Colonic mucosa (tissue), 4 donors: ENCODE results near the gene PRKCH. TPM values are rescaled to one million over a fixed set of nuclear protein-coding genes. Genes with fewer than 3 reads are reported as not detected.
A peak's percentile ranks its signal among the peaks of the same experiment; 100 is the strongest.

Source experiments
- DNase-seq: peaks from one replicate; pipeline ENCODE4 v3.0.0-alpha.2; 2020
- H3K27ac ChIP-seq: fragments of 200-600 bp; one replicate; pipeline ENCODE4 v1.8.0; 2021
- H3K27me3 ChIP-seq: fragments of 200-600 bp; one replicate; pipeline ENCODE4 v1.8.0; 2021
- H3K36me3 ChIP-seq: fragments of 200-600 bp; one replicate; pipeline ENCODE4 v1.8.0; 2021
- H3K4me1 ChIP-seq: fragments of 200-600 bp; one replicate; pipeline ENCODE4 v1.8.0; 2021; ENCODE audit warnings: mild to moderate bottlenecking
- H3K4me3 ChIP-seq: fragments of 200-600 bp; one replicate; pipeline ENCODE4 v1.8.0; 2021
- H3K9ac ChIP-seq, 2 donors: one replicate each; pipeline ENCODE4 v1.7.0; 2013; ENCODE audit warnings: control low read depth in 2 of 2, low read depth in 2 of 2, low read length in 2 of 2
- H3K9me3 ChIP-seq: fragments of 200-600 bp; one replicate; pipeline ENCODE4 v1.8.0; 2021
- CTCF ChIP-seq: fragments of 200-600 bp; IDR thresholded peaks from one replicate; pipeline ENCODE4 v1.8.0; 2022; ENCODE audit warnings: antibody characterized with exemption, mild to moderate bottlenecking
- intact Hi-C: fragments of 100-400 bp; cut with DNase I; formaldehyde crosslinking; loops from one replicate; pipeline ENCODE4 v1.14.1; 2022
- total RNA-seq, 2 donors: library from RNA; stranded (reverse); fragmentation: NEBNext Ultra II Directional in 1 of 2; extraction: Animal tissue kit (Norgen Biotek cat#: 25700) in 1 of 2; gene quantifications; one replicate each; pipeline ENCODE4 v1.2.1, GENCODE V29; 2021
- donor health status: healthy.
- donor health status: DM: no; HTN: no; CAD: no.
- donor health status: DM: no; HTN: no; CAD: no.

PRKCH gene
- total RNA-seq, 2 donors from 2014 or later: 11.4 to 11.5 TPM

- H3K27me3 ChIP-seq: no peaks in the 10 kb centered on the region
- no peak for TF ChIP-seq CTCF
- no peak overlapping the region for H3K27ac ChIP-seq
- no peaks in the 10 kb centered on the region for H3K36me3 ChIP-seq
- H3K4me1 ChIP-seq: peaks cover 13% of the 10 kb centered on the region
- H3K4me3 ChIP-seq: no peak overlapping the region
- intact Hi-C loops: no loop called here
- no peaks in the 10 kb centered on the region for H3K9me3 ChIP-seq
- peak; percentile 65 for DNase-seq
- H3K9ac ChIP-seq: no peak overlapping the region
Measured at GRCh38 chr14:61510736-61511557, 189.6 kb downstream of the PRKCH start.

- TF ChIP-seq CTCF: no peak
- H3K27ac ChIP-seq: peak overlapping the region; percentile 10
- H3K36me3 ChIP-seq: no peaks in the 10 kb centered on the region
- H3K4me1 ChIP-seq: peaks cover 13% of the 10 kb centered on the region
- H3K9me3 ChIP-seq: no peaks in the 10 kb centered on the region
- H3K4me3 ChIP-seq: no peak overlapping the region
- intact Hi-C loops: no loop called here
- no peak overlapping the region for H3K9ac ChIP-seq
- no peaks in the 10 kb centered on the region for H3K27me3 ChIP-seq
- no peak for DNase-seq
Measured at GRCh38 chr14:61511558-61511948, 190.2 kb downstream of the PRKCH start.

GRCh38 chr14:61512026-61512834, 190.9 kb downstream of the PRKCH start:
- no peak overlapping the region for H3K9ac ChIP-seq
- H3K4me3 ChIP-seq: no peak overlapping the region
- peaks cover 13% of the 10 kb centered on the region for H3K4me1 ChIP-seq
- H3K9me3 ChIP-seq: no peaks in the 10 kb centered on the region
- no peaks in the 10 kb centered on the region for H3K27me3 ChIP-seq
- no peaks in the 10 kb centered on the region for H3K36me3 ChIP-seq
- no peak for TF ChIP-seq CTCF
- no peak for DNase-seq
- intact Hi-C loops: no loop called here
- peak overlapping the region; percentile 10 for H3K27ac ChIP-seq

- intact Hi-C loops: no loop called here
- Histone ChIP-seq H3K9ac (no peak overlapping the region), H3K27ac (no peak overlapping the region), H3K4me1 (peaks cover 13% of the 10 kb centered on the region), H3K9me3 (no peaks in the 10 kb centered on the region), H3K4me3 (no peak overlapping the region), H3K27me3 (no peaks in the 10 kb centered on the region), H3K36me3 (no peaks in the 10 kb centered on the region)
- DNase-seq: no peak
- no peak for TF ChIP-seq CTCF
Measured at GRCh38 chr14:61513986-61514830, 192.8 kb downstream of the PRKCH start.

- no peak overlapping the region for H3K4me3 ChIP-seq
- no peak for DNase-seq
- no peaks in the 10 kb centered on the region for H3K27me3 ChIP-seq
- no peak overlapping the region for H3K27ac ChIP-seq
- intact Hi-C loops: no loop called here
- no peak for TF ChIP-seq CTCF
- H3K9ac ChIP-seq: no peak overlapping the region
- no peaks in the 10 kb centered on the region for H3K9me3 ChIP-seq
- H3K4me1 ChIP-seq: peaks cover 13% of the 10 kb centered on the region
- no peaks in the 10 kb centered on the region for H3K36me3 ChIP-seq
Measured at GRCh38 chr14:61514927-61515326, 193.5 kb downstream of the PRKCH start.
